ENCODE data around the gene ZNF385B. TPM values are rescaled to one million over a fixed set of nuclear protein-coding genes. Genes with fewer than 3 reads are reported as not detected.

Gene ZNF385B
- total RNA-seq, 4 donors from 2014 or later = 0.74 to 4.6 (median 0.82) TPM; not detected in 1

DNA sequence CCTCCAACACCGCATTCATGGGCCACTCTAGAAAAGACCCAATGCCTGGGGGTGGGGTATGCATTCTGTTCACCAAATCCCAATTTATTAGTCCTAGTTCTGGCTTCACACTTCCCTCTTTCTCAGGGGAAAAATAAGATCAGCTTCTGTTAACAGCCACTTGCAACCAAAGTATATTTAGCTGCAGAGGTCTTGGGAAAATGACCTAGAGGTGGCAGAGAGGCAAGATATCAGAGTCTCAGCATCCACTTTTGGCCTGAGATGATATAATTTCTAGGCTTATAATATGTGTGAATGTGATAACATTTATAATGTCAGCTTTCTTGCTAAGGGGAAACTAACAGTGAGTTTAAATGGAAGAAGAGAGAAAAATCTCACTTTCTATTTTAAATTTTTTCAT lies 89.1 kb downstream of the ZNF385B start:
- no peak for DNase-seq (ENCODE audit: low spot score)
- no peak for TF ChIP-seq CTCF (IDR thresholded peaks at IDR 0.05)
- ATAC-seq (ENCODE audit: low FRiP score) = no peak

DNA sequence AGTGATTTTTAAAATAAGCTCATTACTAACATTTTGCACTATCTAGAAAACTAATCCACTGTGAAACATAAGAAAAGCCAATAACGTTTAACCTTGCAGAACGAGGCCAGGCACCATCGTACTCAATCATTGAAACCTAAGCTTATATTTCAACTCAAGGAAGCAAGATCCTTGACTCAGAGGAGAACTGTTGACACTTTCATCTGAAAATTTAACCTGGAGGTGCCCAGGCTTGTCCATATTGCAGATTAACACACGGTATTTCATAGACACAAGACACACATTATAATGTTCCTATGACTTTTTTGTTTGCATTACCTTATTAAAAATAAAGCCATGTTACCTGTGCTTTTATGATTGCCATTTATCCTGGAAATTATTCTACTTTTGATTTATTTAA lies 89.6 kb downstream of the ZNF385B start:
- no peak for TF ChIP-seq CTCF (IDR thresholded peaks at IDR 0.05)
- no peak for ATAC-seq (ENCODE audit: low FRiP score)
- DNase-seq (ENCODE audit: low spot score) = no peak

DNA sequence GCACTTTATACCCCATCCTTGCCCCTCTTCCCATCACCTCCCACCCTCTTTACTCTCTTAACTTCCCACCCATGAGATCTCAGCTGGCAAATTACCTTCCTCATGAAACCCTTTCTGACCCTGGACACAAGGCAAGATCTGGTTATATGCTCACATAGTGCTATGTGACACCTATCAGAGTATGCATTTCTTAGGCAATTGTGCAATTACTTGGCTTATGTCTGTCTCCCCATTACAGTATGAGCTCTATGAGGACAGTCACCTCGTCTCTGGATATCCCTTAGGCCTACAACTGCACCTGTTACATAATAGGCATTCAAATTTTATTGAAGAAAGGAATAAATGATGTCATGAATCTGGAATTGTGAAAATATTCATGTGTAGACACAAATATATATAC lies 91.4 kb downstream of the ZNF385B start:
- no peak for DNase-seq (ENCODE audit: low spot score)
- no peak for ATAC-seq (ENCODE audit: low FRiP score)

GRCh38 chr2:179769323-179769722 lies 92.1 kb downstream of the ZNF385B start:
- no peak for ATAC-seq (ENCODE audit: low FRiP score)
- no peak for TF ChIP-seq CTCF (IDR thresholded peaks at IDR 0.05)
- no peak for DNase-seq (ENCODE audit: low spot score)

More for the DNA sequence above, 91.4 kb downstream of the ZNF385B start:
- TF ChIP-seq CTCF (IDR thresholded peaks at IDR 0.05) = no peak

DNA sequence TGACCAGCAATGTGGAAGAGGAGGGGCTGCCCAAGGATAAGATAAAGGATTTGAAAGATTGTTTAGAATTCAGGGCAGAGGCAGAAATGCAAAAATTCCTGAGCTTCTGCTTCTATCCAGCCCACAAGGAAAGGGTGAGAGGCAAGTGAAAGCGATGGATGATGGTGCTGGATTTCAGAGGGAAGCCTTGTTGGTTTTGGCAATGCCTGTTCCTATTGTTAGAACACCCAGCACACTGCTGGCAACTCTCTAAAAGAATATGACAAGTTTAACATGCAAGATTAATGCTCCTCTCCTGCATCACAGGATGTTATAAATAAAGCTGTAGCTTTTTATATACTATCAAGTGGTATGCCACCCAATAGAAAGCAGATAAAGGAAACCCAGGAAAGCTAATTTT lies 92.6 kb downstream of the ZNF385B start:
- DNase-seq (ENCODE audit: low spot score) = no peak
- no peak for TF ChIP-seq CTCF (IDR thresholded peaks at IDR 0.05)
- ATAC-seq (ENCODE audit: low FRiP score) = no peak

GRCh38 chr2:179765666-179766065 lies 95.7 kb downstream of the ZNF385B start:
- ATAC-seq (ENCODE audit: low FRiP score) = no peak
- no peak for TF ChIP-seq CTCF (IDR thresholded peaks at IDR 0.05)
- DNase-seq (ENCODE audit: low spot score) = no peak

DNA sequence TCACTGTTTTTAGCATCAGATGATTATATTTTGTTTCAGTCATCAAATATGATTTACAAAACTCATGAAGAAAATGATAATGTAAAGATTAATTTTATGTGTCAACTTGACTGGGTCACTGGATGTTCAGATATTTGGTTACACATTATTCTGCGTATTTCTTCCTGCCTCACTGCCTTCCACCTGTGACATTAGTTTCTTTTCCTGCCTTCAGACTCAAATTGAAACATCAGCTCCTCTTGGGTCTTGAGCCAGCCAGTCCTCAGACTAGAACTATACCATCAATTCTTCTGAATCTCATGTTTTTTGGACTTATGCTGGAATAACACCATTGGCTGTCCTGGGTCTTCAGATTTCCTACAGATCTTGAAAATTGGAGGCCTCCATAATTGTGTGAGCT lies 96.7 kb downstream of the ZNF385B start:
- DNase-seq (ENCODE audit: low spot score) (no peak), ATAC-seq (ENCODE audit: low FRiP score) (no peak)
- TF ChIP-seq CTCF (IDR thresholded peaks at IDR 0.05) = no peak

Measured in omental fat pad (tissue), 4 donors.